ENCODE measurements around the gene LARP4B.

The LARP4B gene

GRCh38 chr10:926075-926698, 5.3 kb downstream of the LARP4B start:
- POLR2A ChIA-PET = interaction anchor here (0.6 kb wide), 1 partner anchor 129 kb away, joined by 3 read pairs; no protein-coding TSS in a partner anchor
- no peak overlapping the region for H3K4me3 ChIP-seq (ENCODE audit: control insufficient read depth in 1 of 7, extremely low read depth in 1 of 7, insufficient read depth in 4 of 7, low read depth in 2 of 7, low read length in 6 of 7)
- H3K27ac ChIP-seq (ENCODE audit: insufficient read depth in 1 of 2, low read depth in 1 of 2, low read length in 2 of 2, poor library complexity in 1 of 2, severe bottlenecking in 2 of 2) = peak overlapping the region in 1 of 2 experiments; percentile 3
- CTCF ChIA-PET = no interaction called here
- H3K9me3 ChIP-seq (ENCODE audit: control extremely low read depth in 1 of 5, control insufficient read depth in 4 of 5, insufficient read depth in 2 of 5, low read depth in 1 of 5, low read length in 4 of 5) = no peaks in the 10 kb centered on the region
- no peaks in the 10 kb centered on the region for H3K27me3 ChIP-seq (replicated peaks in 2 of 5; ENCODE audit: control insufficient read depth in 4 of 5, insufficient read depth in 5 of 5, low read length in 4 of 5)
- H3K4me1 ChIP-seq (ENCODE audit: control extremely low read depth in 1 of 4, control insufficient read depth in 4 of 4, insufficient read depth in 4 of 4, low read length in 3 of 4) = peaks cover 10 to 39% (median 25%) of the 10 kb centered on the region in 4 experiments
- DNase-seq = no peak
- H3K36me3 ChIP-seq (ENCODE audit: control insufficient read depth in 4 of 4, insufficient read depth in 4 of 4, low read length in 3 of 4) = peaks cover 10 to 37% (median 16%) of the 10 kb centered on the region in 4 experiments
- 73% methylated on average over 3 of the region's 4 CpGs for WGBS (ENCODE audit: insufficient coverage)

- Histone ChIP-seq H3K27me3 (replicated peaks in 2 of 5; ENCODE audit: control insufficient read depth in 4 of 5, insufficient read depth in 5 of 5, low read length in 4 of 5) (no peaks in the 10 kb centered on the region), H3K36me3 (ENCODE audit: control insufficient read depth in 4 of 4, insufficient read depth in 4 of 4, low read length in 3 of 4) (peaks cover 10 to 39% (median 16%) of the 10 kb centered on the region in 4 experiments), H3K4me3 (ENCODE audit: control insufficient read depth in 1 of 7, extremely low read depth in 1 of 7, insufficient read depth in 4 of 7, low read depth in 2 of 7, low read length in 6 of 7) (no peak overlapping the region), H3K27ac (ENCODE audit: insufficient read depth in 1 of 2, low read depth in 1 of 2, low read length in 2 of 2, poor library complexity in 1 of 2, severe bottlenecking in 2 of 2) (no peak overlapping the region), H3K9me3 (ENCODE audit: control extremely low read depth in 1 of 5, control insufficient read depth in 4 of 5, insufficient read depth in 2 of 5, low read depth in 1 of 5, low read length in 4 of 5) (no peaks in the 10 kb centered on the region), H3K4me1 (ENCODE audit: control extremely low read depth in 1 of 4, control insufficient read depth in 4 of 4, insufficient read depth in 4 of 4, low read length in 3 of 4) (peaks cover 8 to 29% (median 18%) of the 10 kb centered on the region in 4 experiments)
- POLR2A ChIA-PET = no interaction called here
- WGBS (ENCODE audit: insufficient coverage) = 100% methylated on average over 4 of the region's 4 CpGs
- CTCF ChIA-PET = interaction anchor here (1.3 kb wide), 1 partner anchor 9 kb away, joined by 3 read pairs; no protein-coding TSS in a partner anchor
- no peak for DNase-seq
These were observed 7.0 kb downstream of the LARP4B start for GRCh38 chr10:924524-924859.

GRCh38 chr10:923844-924523, 7.5 kb downstream of the LARP4B start:
- Histone ChIP-seq H3K27me3 (replicated peaks in 2 of 5; ENCODE audit: control insufficient read depth in 4 of 5, insufficient read depth in 5 of 5, low read length in 4 of 5) (no peaks in the 10 kb centered on the region), H3K27ac (ENCODE audit: insufficient read depth in 1 of 2, low read depth in 1 of 2, low read length in 2 of 2, poor library complexity in 1 of 2, severe bottlenecking in 2 of 2) (no peak overlapping the region), H3K9me3 (ENCODE audit: control extremely low read depth in 1 of 5, control insufficient read depth in 4 of 5, insufficient read depth in 2 of 5, low read depth in 1 of 5, low read length in 4 of 5) (no peaks in the 10 kb centered on the region), H3K4me1 (ENCODE audit: control extremely low read depth in 1 of 4, control insufficient read depth in 4 of 4, insufficient read depth in 4 of 4, low read length in 3 of 4) (peaks cover 3 to 24% (median 14%) of the 10 kb centered on the region in 4 experiments), H3K4me3 (ENCODE audit: control insufficient read depth in 1 of 7, extremely low read depth in 1 of 7, insufficient read depth in 4 of 7, low read depth in 2 of 7, low read length in 6 of 7) (no peak overlapping the region), H3K36me3 (ENCODE audit: control insufficient read depth in 4 of 4, insufficient read depth in 4 of 4, low read length in 3 of 4) (peaks cover 10 to 44% (median 16%) of the 10 kb centered on the region in 4 experiments)
- 96% methylated on average over 5 of the region's 8 CpGs for WGBS (ENCODE audit: insufficient coverage)
- ChIA-PET CTCF (interaction anchor here (1.3 kb wide), 1 partner anchor 9 kb away, joined by 3 read pairs; no protein-coding TSS in a partner anchor), POLR2A (no interaction called here)
- DNase-seq = no peak

- 90% methylated on average over 10 of the region's 14 CpGs for WGBS (ENCODE audit: insufficient coverage)
- POLR2A ChIA-PET = no interaction called here
- Histone ChIP-seq H3K27ac (ENCODE audit: insufficient read depth in 1 of 2, low read depth in 1 of 2, low read length in 2 of 2, poor library complexity in 1 of 2, severe bottlenecking in 2 of 2) (no peak overlapping the region), H3K4me3 (ENCODE audit: control insufficient read depth in 1 of 7, extremely low read depth in 1 of 7, insufficient read depth in 4 of 7, low read depth in 2 of 7, low read length in 6 of 7) (no peak overlapping the region), H3K36me3 (ENCODE audit: control insufficient read depth in 4 of 4, insufficient read depth in 4 of 4, low read length in 3 of 4) (peaks cover 13 to 44% (median 16%) of the 10 kb centered on the region in 4 experiments), H3K9me3 (ENCODE audit: control extremely low read depth in 1 of 5, control insufficient read depth in 4 of 5, insufficient read depth in 2 of 5, low read depth in 1 of 5, low read length in 4 of 5) (peaks cover 0 to 3% (median 0%) of the 10 kb centered on the region in 5 experiments), H3K4me1 (ENCODE audit: control extremely low read depth in 1 of 4, control insufficient read depth in 4 of 4, insufficient read depth in 4 of 4, low read length in 3 of 4) (peaks cover 0 to 14% (median 5%) of the 10 kb centered on the region in 4 experiments), H3K27me3 (replicated peaks in 2 of 5; ENCODE audit: control insufficient read depth in 4 of 5, insufficient read depth in 5 of 5, low read length in 4 of 5) (no peaks in the 10 kb centered on the region)
- DNase-seq = peak in 1 of 3 donors; percentile 24
- CTCF ChIA-PET = interaction anchor here (1.2 to 3.1 kb wide), 2 partner anchors 8 to 65 kb away, joined by 3 to 17 read pairs; no protein-coding TSS in a partner anchor
These were observed 9.8 kb downstream of the LARP4B start for GRCh38 chr10:921471-922414.

- Histone ChIP-seq H3K27me3 (replicated peaks in 2 of 5; ENCODE audit: control insufficient read depth in 4 of 5, insufficient read depth in 5 of 5, low read length in 4 of 5) (no peaks in the 10 kb centered on the region), H3K4me1 (ENCODE audit: control extremely low read depth in 1 of 4, control insufficient read depth in 4 of 4, insufficient read depth in 4 of 4, low read length in 3 of 4) (peaks cover 0 to 14% (median 4%) of the 10 kb centered on the region in 4 experiments), H3K27ac (ENCODE audit: insufficient read depth in 1 of 2, low read depth in 1 of 2, low read length in 2 of 2, poor library complexity in 1 of 2, severe bottlenecking in 2 of 2) (no peak overlapping the region), H3K36me3 (ENCODE audit: control insufficient read depth in 4 of 4, insufficient read depth in 4 of 4, low read length in 3 of 4) (peaks cover 13 to 34% (median 18%) of the 10 kb centered on the region in 4 experiments), H3K9me3 (ENCODE audit: control extremely low read depth in 1 of 5, control insufficient read depth in 4 of 5, insufficient read depth in 2 of 5, low read depth in 1 of 5, low read length in 4 of 5) (peaks cover 0 to 3% (median 0%) of the 10 kb centered on the region in 5 experiments), H3K4me3 (ENCODE audit: control insufficient read depth in 1 of 7, extremely low read depth in 1 of 7, insufficient read depth in 4 of 7, low read depth in 2 of 7, low read length in 6 of 7) (no peak overlapping the region)
- ChIA-PET CTCF (interaction anchor here (3.1 kb wide), 1 partner anchor 9 kb away, joined by 17 read pairs; no protein-coding TSS in a partner anchor), POLR2A (no interaction called here)
- DNase-seq = no peak
- 100% methylated on average over 2 of the region's 3 CpGs for WGBS (ENCODE audit: insufficient coverage)
These were observed 11.1 kb downstream of the LARP4B start for GRCh38 chr10:920450-920849.

- Histone ChIP-seq H3K4me3 (ENCODE audit: control insufficient read depth in 1 of 7, extremely low read depth in 1 of 7, insufficient read depth in 4 of 7, low read depth in 2 of 7, low read length in 6 of 7) (no peak overlapping the region), H3K9me3 (ENCODE audit: control extremely low read depth in 1 of 5, control insufficient read depth in 4 of 5, insufficient read depth in 2 of 5, low read depth in 1 of 5, low read length in 4 of 5) (peaks cover 0 to 3% (median 0%) of the 10 kb centered on the region in 5 experiments), H3K27me3 (replicated peaks in 2 of 5; ENCODE audit: control insufficient read depth in 4 of 5, insufficient read depth in 5 of 5, low read length in 4 of 5) (no peaks in the 10 kb centered on the region), H3K36me3 (ENCODE audit: control insufficient read depth in 4 of 4, insufficient read depth in 4 of 4, low read length in 3 of 4) (peaks cover 7 to 27% (median 13%) of the 10 kb centered on the region in 4 experiments), H3K27ac (ENCODE audit: insufficient read depth in 1 of 2, low read depth in 1 of 2, low read length in 2 of 2, poor library complexity in 1 of 2, severe bottlenecking in 2 of 2) (no peak overlapping the region), H3K4me1 (ENCODE audit: control extremely low read depth in 1 of 4, control insufficient read depth in 4 of 4, insufficient read depth in 4 of 4, low read length in 3 of 4) (peaks cover 0 to 10% (median 4%) of the 10 kb centered on the region in 4 experiments)
- no peak for DNase-seq
- WGBS (ENCODE audit: insufficient coverage) = 95% methylated on average over 3 of the region's 3 CpGs
- CTCF ChIA-PET = interaction anchor here (3.1 kb wide), 1 partner anchor 10 kb away, joined by 17 read pairs; no protein-coding TSS in a partner anchor
- POLR2A ChIA-PET = no interaction called here
These were observed 12.0 kb downstream of the LARP4B start for GRCh38 chr10:919481-919880.
